ENCODE data around the gene ATP6V1A. TPM values are rescaled to one million over a fixed set of nuclear protein-coding genes. Genes with fewer than 3 reads are reported as not detected.
"Not testable (repeated sequence)": the region's sequence is repeated elsewhere in the genome, so short reads cannot be mapped to it uniquely, and the experiment has no call there.

Gene ATP6V1A
- polyA plus RNA-seq, 1 experiment, result 83.0 TPM

GRCh38 chr3:113844622-113845222 is 97.9 kb downstream of the ATP6V1A start:
- no peak for DNase-seq (ENCODE audit: low read depth, low spot score)
- Histone ChIP-seq H3K27ac (ENCODE audit: low read depth, low read length) (no peak overlapping the region), H3K27me3 (ENCODE audit: control insufficient read depth, insufficient read depth, low read length) (no peaks in the 10 kb centered on the region), H3K4me3 (ENCODE audit: low read depth, low read length) (no peak overlapping the region), H3K9me3 (ENCODE audit: control insufficient read depth, insufficient read depth, low read length) (no peaks in the 10 kb centered on the region)
- POLR2A ChIA-PET, result no interaction called here
- peak; percentile 71 for TF ChIP-seq CTCF (IDR thresholded peaks at IDR 0.05; ENCODE audit: low read depth, low read length)
- CTCF ChIA-PET, result interaction anchor here (0.6 to 4.6 kb wide), 60 partner anchors 9 to 1092 kb away, joined by 3 to 51 read pairs (median 4); partner anchors contain the start of genes CCDC191, NAA50 and QTRT2

GRCh38 chr3:113847247-113847646 is 100.4 kb downstream of the ATP6V1A start:
- H3K27me3 ChIP-seq (ENCODE audit: control insufficient read depth, insufficient read depth, low read length), result no peaks in the 10 kb centered on the region
- ChIA-PET POLR2A (no interaction called here), CTCF (interaction anchor here (0.7 to 1.7 kb wide), 4 partner anchors 65 to 309 kb away, joined by 3 to 6 read pairs (median 3); no protein-coding TSS in a partner anchor)
- no peaks in the 10 kb centered on the region for H3K9me3 ChIP-seq (ENCODE audit: control insufficient read depth, insufficient read depth, low read length)
- TF ChIP-seq CTCF (IDR thresholded peaks at IDR 0.05; ENCODE audit: low read depth, low read length), result no peak
- H3K27ac ChIP-seq (ENCODE audit: low read depth, low read length), result no peak overlapping the region
- no peak overlapping the region for H3K4me3 ChIP-seq (ENCODE audit: low read depth, low read length)
- no peak for DNase-seq (ENCODE audit: low read depth, low spot score)

- no peak for TF ChIP-seq CTCF (IDR thresholded peaks at IDR 0.05; ENCODE audit: low read depth, low read length)
- ChIA-PET POLR2A (no interaction called here), CTCF (no interaction called here)
- no peak overlapping the region for H3K27ac ChIP-seq (ENCODE audit: low read depth, low read length)
- H3K4me3 ChIP-seq (ENCODE audit: low read depth, low read length), result no peak overlapping the region
- DNase-seq (ENCODE audit: low read depth, low spot score), result no peak
- H3K9me3 ChIP-seq (ENCODE audit: control insufficient read depth, insufficient read depth, low read length), result no peaks in the 10 kb centered on the region
- no peaks in the 10 kb centered on the region for H3K27me3 ChIP-seq (ENCODE audit: control insufficient read depth, insufficient read depth, low read length)
Observed at GRCh38 chr3:113847664-113848461, 101.0 kb downstream of the ATP6V1A start.

- CTCF ChIA-PET; DNase-seq (ENCODE audit: low read depth, low spot score); H3K27me3 ChIP-seq (ENCODE audit: control insufficient read depth, insufficient read depth, low read length); POLR2A ChIA-PET; H3K27ac ChIP-seq (ENCODE audit: low read depth, low read length); H3K4me3 ChIP-seq (ENCODE audit: low read depth, low read length); H3K9me3 ChIP-seq (ENCODE audit: control insufficient read depth, insufficient read depth, low read length): not testable (repeated sequence)
Observed at GRCh38 chr3:113849071-113849470, 102.2 kb downstream of the ATP6V1A start.

GRCh38 chr3:113849841-113850240 is 103.0 kb downstream of the ATP6V1A start:
- H3K4me3 ChIP-seq (ENCODE audit: low read depth, low read length); H3K27ac ChIP-seq (ENCODE audit: low read depth, low read length); H3K27me3 ChIP-seq (ENCODE audit: control insufficient read depth, insufficient read depth, low read length); DNase-seq (ENCODE audit: low read depth, low spot score); POLR2A ChIA-PET; H3K9me3 ChIP-seq (ENCODE audit: control insufficient read depth, insufficient read depth, low read length): not testable (repeated sequence)
- CTCF ChIA-PET, result interaction anchor here (0.7 kb wide), 1 partner anchor 114 kb away, joined by 3 read pairs; no protein-coding TSS in a partner anchor

GRCh38 chr3:113850391-113850790 is 103.6 kb downstream of the ATP6V1A start:
- DNase-seq (ENCODE audit: low read depth, low spot score); H3K27me3 ChIP-seq (ENCODE audit: control insufficient read depth, insufficient read depth, low read length); H3K27ac ChIP-seq (ENCODE audit: low read depth, low read length); POLR2A ChIA-PET; H3K9me3 ChIP-seq (ENCODE audit: control insufficient read depth, insufficient read depth, low read length); H3K4me3 ChIP-seq (ENCODE audit: low read depth, low read length): not testable (repeated sequence)
- CTCF ChIA-PET, result interaction anchor here (0.7 kb wide), 1 partner anchor 115 kb away, joined by 3 read pairs; no protein-coding TSS in a partner anchor

Measured in AG04450 (cell line).